Glomerular visceral epithelial cell (primary cell): ENCODE results near the gene NRN1L.
"Not testable (repeated sequence)": the region's sequence is repeated elsewhere in the genome, so short reads cannot be mapped to it uniquely, and the experiment has no call there.

Source experiments
- DNase-seq: peaks from one replicate; pipeline ENCODE4 v3.0.0-alpha.2; 2016; ENCODE audit errors: extremely low spot score

The NRN1L gene

DNA sequence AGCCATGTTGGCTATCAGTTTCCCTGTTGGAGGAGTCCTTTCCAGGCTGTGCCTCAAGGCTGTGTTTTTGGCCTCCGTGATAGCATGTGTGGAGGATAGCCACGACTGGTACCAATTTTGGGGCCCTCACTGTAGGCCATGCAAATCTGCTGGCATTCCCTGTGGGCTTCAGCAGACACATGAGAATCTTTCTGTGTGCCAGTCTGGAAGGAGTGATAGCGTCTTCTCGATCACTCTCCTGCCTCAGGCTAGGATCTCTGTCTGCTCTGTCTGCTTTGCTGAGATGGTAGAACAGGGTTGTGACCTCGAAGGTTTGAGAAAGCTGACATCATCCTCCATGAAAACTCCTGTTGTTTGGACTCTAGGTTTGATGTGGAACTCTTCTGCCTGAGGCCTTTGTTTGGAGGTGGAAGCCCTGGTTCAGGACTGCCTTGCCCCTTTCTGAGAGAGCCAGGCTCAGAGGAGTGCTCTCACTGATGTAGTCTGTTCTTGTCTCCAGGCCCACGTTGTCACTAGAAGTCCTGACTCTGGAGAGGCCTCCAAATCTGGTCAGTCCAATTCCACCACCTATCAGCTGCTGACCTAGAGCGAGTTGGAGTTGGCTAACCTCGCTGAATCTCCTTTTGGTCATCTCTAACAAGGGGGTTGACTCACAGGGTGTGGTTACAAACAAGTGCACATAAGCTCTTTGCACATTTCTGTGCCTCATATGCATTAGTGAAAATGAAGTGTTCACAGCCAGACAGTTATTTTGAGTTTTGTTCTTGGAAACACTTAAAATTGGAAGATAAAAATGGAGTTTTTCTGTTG is 23.9 kb upstream of the NRN1L start:
- DNase-seq, result no peak

DNA sequence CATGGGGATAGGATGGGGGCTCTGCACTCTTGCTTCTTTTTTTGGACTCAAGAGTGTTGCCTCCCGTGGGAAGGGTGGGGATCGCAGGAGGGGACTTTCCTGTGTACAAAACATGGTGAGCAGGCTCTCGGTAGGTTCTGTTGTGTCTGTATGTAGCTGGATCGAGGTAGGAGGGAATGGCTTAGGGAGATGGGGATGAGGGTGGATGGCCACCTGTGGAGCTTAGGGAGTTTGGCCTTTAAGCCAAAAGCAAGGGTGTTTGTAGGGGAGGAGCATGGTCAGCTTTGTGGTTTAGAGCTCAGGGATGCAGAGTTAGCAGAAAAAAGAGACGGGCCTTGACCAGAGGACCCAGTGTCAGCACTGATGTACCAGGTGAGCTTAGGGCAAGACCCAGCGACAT is 22.8 kb upstream of the NRN1L start:
- DNase-seq, result no peak

GRCh38 chr16:67862623-67863583 is 21.8 kb upstream of the NRN1L start:
- no peak for DNase-seq

- not testable (repeated sequence) for DNase-seq
Observed at GRCh38 chr16:67864044-67864443, 20.6 kb upstream of the NRN1L start.

DNA sequence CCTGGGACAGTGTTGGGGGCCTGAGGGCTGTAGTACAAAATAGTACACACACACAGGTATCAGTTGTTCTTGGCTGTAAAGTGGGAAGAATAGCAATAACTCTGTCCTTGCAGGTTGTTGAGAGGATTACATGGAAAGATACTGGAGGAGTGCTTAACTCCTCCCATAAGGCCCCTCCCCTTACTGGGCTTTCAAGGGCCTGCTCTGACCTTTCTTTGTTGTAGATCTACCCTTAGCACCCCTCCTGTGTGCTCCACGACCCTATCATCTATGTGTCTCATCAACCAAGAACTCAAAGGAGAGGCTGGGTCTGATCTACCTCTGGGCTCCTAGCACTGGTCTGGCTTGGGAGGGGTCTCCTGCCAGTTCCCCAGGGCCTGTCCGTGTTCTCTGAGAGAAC is 20.1 kb upstream of the NRN1L start:
- no peak for DNase-seq

DNA sequence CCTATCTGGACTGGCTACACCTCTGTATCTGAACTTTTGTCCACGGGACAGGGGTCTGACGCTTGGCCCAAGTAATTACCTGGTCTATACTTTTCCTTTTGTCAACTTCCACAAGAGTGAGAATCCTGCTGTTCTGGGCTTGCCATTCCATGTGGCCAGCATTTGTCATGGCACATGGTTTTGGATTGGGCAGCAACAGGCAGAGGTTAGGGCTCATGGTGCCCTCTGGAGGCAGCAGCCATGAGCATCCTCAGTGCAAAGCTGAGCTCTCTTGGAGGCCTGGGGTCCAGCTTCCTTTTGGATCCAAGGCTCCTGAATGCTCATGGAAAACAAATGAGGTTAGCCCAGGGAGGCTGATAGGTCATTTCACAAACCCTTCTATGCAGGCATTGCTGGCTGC is 19.4 kb upstream of the NRN1L start:
- DNase-seq, result no peak

GRCh38 chr16:67868290-67868689 is 16.4 kb upstream of the NRN1L start:
- DNase-seq, result no peak

- DNase-seq, result no peak
Observed at GRCh38 chr16:67869653-67870052, 15.0 kb upstream of the NRN1L start.

GRCh38 chr16:67871256-67871655 is 13.4 kb upstream of the NRN1L start:
- DNase-seq, result no peak

GRCh38 chr16:67872131-67872630 is 12.5 kb upstream of the NRN1L start:
- no peak for DNase-seq

DNA sequence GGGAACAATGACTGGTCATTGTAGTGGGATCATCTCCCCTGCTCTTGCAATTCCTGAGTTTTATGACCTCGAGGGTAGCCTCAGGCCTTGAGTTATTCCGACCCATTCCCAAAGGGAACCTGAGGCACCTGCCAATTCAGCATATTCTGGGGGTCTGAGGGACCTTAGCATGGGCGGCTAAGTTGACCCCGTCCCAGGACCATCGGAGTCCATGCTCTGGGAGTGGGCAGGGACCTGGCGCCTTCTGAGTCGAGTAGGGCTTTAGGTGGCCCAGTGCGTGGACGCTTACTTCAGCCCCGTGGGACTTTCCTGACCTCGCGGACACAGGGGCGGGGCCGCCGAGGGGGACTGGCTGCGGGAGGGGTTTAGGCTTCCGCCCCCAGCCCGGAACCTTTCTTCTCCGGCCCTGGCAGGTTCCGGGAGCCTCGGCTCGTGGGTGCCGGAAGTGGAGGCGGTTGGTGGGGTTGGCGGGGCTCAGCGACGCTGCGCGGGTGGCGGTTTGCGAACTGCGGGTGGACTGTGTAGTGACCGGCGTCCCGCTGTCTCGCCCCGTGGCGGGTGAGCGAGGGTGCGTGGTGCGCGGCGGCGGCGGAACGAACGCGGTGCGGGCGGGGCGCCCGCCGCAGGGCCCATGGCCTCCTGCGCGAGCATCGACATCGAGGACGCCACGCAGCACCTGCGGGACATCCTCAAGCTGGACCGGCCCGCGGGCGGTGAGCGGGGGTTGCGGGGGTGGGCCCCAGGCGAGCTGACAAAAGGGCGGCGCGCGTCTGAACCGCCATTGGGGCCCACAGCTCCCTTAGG is 11.9 kb upstream of the NRN1L start, which contains the start of gene EDC4:
EDC4 (plus strand) TSS at position 422 of the 804 bp plus-strand sequence; CDS start at position 632, 210 bp downstream.
- DNase-seq, result peak; percentile 81

- no peak for DNase-seq
Observed at GRCh38 chr16:67873435-67874370, 11.0 kb upstream of the NRN1L start.

DNA sequence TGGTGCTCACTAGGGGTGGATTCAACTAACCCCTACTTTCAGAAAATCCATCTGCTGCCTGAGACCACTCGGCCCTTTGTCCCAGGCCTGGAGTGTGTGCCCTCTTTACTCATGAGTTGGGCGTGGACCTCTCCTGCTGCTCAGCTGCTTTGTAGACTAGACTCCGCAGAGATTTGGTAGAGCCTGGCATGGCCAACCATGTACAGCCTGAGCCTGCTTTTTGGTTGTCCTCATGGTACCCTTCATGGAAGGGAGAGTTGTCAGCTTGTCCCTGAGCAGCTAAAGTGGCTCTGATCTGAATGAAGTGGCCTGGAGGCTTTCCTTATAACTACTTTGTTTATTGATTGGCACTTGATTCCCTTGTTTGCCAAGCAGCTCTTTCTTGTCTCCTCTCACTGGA is 10.3 kb upstream of the NRN1L start:
- no peak for DNase-seq

GRCh38 chr16:67877064-67877463 is 7.6 kb upstream of the NRN1L start:
- DNase-seq, result no peak

GRCh38 chr16:67878232-67878631 is 6.5 kb upstream of the NRN1L start:
- no peak for DNase-seq

DNA sequence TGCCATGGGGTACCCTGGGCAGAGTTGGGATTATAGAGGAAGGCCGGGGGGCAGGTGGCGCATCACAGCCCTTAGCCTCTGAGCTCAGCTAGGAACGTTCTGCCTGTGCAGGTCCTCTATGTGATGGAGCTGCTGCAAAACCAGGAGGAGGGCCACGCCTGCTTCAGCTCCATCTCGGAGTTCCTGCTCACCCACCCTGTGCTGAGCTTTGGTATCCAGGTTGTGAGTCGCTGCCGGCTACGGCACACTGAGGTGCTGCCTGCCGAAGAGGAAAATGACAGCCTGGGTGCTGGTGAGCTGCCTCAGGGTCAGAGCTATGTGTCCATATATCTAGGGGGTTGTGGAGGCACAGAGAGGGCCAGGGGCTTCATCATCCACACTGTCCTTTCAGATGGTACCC is 5.8 kb upstream of the NRN1L start:
- no peak for DNase-seq

DNA sequence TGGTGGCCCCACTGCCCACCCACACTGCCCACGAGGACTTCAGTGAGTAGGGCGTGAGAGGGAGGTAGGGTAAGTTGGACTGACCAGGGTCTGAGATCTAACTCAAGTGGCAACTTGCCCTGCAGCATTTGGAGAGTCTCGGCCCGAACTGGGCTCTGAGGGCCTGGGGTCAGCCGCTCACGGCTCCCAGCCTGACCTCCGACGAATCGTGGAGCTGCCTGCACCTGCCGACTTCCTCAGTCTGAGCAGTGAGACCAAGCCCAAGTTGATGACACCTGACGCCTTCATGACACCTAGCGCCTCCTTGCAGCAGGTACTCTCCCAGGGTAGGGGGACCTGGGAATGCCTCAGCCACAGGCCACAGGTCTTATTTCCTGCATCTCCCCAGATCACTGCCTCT is 5.2 kb upstream of the NRN1L start:
- DNase-seq, result no peak

DNA sequence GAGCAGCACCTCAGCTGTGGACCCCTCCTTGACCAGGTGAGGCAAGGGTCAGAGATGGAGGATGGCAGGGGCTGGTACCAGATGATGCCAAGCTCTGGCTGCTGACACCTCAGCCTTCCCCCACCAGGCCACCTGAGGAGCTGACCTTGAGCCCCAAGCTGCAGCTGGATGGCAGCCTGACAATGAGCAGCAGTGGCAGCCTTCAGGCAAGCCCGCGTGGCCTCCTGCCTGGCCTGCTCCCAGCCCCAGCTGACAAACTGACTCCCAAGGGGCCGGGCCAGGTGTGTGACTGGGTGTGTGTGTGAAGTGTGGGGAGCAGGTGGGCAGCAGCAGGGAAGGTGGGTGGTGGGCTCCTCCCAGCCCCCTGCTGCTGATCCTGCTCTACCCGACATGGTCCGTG is 4.7 kb upstream of the NRN1L start:
- no peak for DNase-seq

DNA sequence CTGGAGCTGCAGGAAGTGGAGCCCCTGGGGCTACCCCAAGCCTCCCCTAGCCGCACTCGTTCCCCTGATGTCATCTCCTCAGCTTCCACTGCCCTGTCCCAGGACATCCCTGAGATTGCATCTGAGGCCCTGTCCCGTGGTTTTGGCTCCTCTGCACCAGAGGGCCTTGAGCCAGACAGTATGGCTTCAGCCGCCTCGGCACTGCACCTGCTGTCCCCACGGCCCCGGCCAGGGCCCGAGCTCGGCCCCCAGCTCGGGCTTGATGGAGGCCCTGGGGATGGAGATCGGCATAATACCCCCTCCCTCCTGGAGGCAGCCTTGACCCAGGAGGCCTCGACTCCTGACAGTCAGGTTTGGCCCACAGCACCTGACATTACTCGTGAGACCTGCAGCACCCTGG is 4.1 kb upstream of the NRN1L start:
- no peak for DNase-seq

- DNase-seq, result no peak
Observed at GRCh38 chr16:67881621-67882161, 3.0 kb upstream of the NRN1L start.
